ENCODE measurements around the gene TMEM115. TPM values are rescaled to one million over a fixed set of nuclear protein-coding genes. Genes with fewer than 3 reads are reported as not detected.

Gene TMEM115
- total and polyA plus RNA-seq, 8 donors: 13.8 to 29.2 (median 16.8) TPM

DNA sequence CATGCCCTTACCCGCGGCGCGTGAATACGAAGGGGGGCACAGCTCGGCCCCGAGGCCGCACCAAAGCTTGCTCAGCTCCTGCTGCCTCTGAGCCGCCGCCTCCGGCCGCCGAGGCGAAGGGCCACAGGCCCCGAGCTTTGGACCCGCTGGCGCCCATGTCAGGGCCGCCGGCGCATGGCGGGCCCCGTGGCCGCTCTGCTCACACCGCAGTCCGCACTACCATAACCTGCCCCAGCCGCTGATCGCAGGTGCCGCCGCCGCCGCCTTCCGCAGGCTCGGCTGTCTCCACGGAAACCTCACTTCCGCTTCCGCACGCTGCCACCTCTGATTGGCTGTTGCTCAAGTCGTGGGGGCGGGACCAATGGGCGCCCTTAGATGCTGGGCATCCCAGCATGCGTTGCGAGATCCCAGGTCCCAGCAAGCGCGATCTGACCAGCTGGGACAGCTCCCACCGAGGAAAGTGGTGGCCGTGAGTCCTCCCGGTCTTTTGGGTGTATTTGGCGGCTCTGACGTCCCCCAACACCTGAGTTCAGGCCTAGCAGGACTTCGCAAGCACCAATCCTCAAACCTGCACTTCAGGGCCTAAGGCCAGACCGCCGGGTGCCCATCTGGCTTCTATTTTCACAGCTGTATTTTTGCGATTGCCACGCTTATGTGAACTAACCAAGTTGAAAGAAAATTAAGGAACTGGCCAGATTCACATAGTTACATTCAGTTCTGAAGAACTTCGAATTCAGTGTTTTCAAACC, 31.2 kb downstream of the TMEM115 start, which contains the start of gene TUSC2:
Gene TUSC2 (minus strand): TSS at position 281 of the 749 bp plus-strand sequence. CDS start 124 bp downstream, at position 157.
- Histone ChIP-seq H3K36me3 (peaks cover 8 to 35% (median 22%) of the 10 kb centered on the region in 3 donors), H3K27me3 (no peaks in the 10 kb centered on the region), H3K27ac (peak within 1 kb of the TSS; percentile 61 to 86 (median 80)), H3K4me3 (peak within 1 kb of the TSS; percentile 87 to 100 (median 94)), H3K4me1 (peaks cover 5 to 15% (median 8%) of the 10 kb centered on the region in 3 donors), H3K9me3 (no peaks in the 10 kb centered on the region)
- ATAC-seq (peak; percentile 93 to 96 (median 94)), DNase-seq (peak; percentile 95 to 99 (median 98)), FAIRE-seq (peak; percentile 53)
- WGBS, 2 donors: 1% methylated on average over 38 to 55 of the region's 55 CpGs
- intact Hi-C loops (cut with DNase I): loop anchor here in 1 of 3 donors (10.0 kb wide), 1 partner anchor 73 kb away; no protein-coding TSS in a partner anchor
- TF ChIP-seq, protein P1, sequence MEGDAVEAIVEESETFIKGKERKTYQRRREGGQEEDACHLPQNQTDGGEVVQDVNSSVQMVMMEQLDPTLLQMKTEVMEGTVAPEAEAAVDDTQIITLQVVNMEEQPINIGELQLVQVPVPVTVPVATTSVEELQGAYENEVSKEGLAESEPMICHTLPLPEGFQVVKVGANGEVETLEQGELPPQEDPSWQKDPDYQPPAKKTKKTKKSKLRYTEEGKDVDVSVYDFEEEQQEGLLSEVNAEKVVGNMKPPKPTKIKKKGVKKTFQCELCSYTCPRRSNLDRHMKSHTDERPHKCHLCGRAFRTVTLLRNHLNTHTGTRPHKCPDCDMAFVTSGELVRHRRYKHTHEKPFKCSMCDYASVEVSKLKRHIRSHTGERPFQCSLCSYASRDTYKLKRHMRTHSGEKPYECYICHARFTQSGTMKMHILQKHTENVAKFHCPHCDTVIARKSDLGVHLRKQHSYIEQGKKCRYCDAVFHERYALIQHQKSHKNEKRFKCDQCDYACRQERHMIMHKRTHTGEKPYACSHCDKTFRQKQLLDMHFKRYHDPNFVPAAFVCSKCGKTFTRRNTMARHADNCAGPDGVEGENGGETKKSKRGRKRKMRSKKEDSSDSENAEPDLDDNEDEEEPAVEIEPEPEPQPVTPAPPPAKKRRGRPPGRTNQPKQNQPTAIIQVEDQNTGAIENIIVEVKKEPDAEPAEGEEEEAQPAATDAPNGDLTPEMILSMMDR (IDR thresholded peaks at IDR 0.05): no peak

DNA sequence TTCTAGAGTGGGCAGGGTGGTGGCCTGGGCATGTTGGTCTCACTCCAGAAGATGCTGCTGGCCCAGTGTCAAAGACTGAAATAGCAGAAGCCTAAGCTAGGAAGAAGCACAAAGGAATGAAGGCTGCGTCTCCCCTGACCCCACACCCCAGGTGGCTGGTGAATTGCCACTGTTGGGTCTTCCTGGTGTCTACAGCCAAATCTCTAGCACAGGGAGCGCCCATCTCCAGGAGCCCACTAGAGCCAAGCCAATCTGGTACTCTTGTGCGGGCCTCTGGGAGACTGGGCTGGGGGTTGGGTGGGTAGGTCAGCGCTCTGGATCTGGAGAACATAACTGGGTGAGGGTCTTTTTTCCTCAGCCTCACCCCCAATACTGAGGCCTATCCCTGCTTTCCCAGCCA, 32.2 kb downstream of the TMEM115 start:
- H3K27ac ChIP-seq: peak overlapping the region in 1 of 4 donors; percentile 23
- peak in 2 of 6 donors; percentile 27 to 33 for DNase-seq
- ATAC-seq: no peak
- H3K4me1 ChIP-seq: peaks cover 8 to 19% (median 12%) of the 10 kb centered on the region in 3 donors
- 58 to 65% methylated on average over 4 of the region's 4 CpGs for WGBS, 2 donors
- FAIRE-seq: no peak
- no peaks in the 10 kb centered on the region for H3K9me3 ChIP-seq
- H3K4me3 ChIP-seq: peak overlapping the region; percentile 87 to 100 (median 94)
- TF ChIP-seq, protein P1 (IDR thresholded peaks at IDR 0.05): no peak
- no peaks in the 10 kb centered on the region for H3K27me3 ChIP-seq
- peaks cover 8 to 31% (median 22%) of the 10 kb centered on the region in 3 donors for H3K36me3 ChIP-seq
- intact Hi-C loops (cut with DNase I): loop anchor here in 1 of 3 donors (10.0 kb wide), 1 partner anchor 72 kb away; no protein-coding TSS in a partner anchor

DNA sequence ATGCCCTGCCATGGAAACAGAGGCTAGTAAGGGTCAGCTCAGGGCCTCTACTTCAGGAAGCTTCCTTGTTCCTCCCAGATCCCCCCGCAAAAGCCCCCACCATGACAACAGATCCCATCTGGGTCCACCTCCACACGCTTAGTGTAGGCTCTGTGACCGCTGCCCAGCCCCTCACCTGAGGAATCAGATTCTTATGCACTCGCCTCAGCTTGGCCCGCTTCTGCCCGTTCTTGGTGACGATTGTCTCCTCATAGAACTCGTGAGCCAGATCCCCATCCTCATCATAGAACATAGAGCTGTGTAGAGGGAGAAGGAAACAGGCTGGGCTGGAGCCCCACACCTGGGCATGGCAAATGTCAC, 33.2 kb downstream of the TMEM115 start:
- TF ChIP-seq, protein P1 (IDR thresholded peaks at IDR 0.05): no peak
- no peak for FAIRE-seq
- Histone ChIP-seq H3K4me3 (no peak overlapping the region), H3K27ac (no peak overlapping the region), H3K4me1 (peaks cover 8 to 24% (median 16%) of the 10 kb centered on the region in 3 donors), H3K36me3 (peaks cover 8 to 22% (median 17%) of the 10 kb centered on the region in 3 donors), H3K27me3 (no peaks in the 10 kb centered on the region), H3K9me3 (no peaks in the 10 kb centered on the region)
- ATAC-seq: no peak
- DNase-seq: peak in 1 of 6 donors; percentile 55
- 83 to 84% methylated on average over 8 of the region's 8 CpGs for WGBS, 2 donors
- intact Hi-C loops (cut with DNase I): loop anchor here in 1 of 3 donors (10.0 kb wide), 1 partner anchor 71 kb away; no protein-coding TSS in a partner anchor

DNA sequence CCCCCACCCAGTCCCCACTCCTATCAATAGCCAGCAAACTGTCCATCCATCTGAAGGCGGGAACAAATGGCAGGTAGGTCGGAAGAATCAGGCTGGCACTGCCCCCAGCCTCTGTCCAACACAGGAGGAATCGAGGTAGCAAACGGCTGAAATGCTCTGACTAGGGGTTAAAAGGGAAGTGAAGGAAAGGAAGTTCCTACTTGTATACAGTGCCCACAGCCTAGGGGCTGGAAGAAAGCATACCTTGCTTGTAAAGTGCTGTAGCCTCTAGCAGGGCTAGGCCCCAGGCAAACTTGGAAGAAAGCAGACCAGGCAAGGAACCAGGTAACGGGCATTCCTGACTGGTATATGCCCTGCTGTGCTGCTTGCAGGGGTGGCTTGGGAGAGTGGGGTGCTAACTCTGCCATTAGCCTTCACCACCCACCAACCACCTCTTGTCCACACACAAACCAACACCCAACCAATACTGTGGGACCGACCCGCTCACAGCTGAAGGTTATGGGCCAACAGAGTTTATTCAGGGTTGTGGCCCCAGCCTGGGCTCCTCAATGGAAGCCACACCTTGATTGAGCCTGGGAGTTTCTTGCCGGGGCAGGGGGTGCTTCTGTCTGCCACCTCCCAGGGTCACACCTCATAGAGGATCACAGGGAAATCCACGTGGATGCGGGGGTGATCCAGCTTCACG, 33.7 kb downstream of the TMEM115 start:
- intact Hi-C loops (cut with DNase I): loop anchor here in 1 of 3 donors (10.0 kb wide), 1 partner anchor 71 kb away; no protein-coding TSS in a partner anchor
- ATAC-seq: no peak
- H3K27ac ChIP-seq: no peak overlapping the region
- no peaks in the 10 kb centered on the region for H3K9me3 ChIP-seq
- DNase-seq: peak in 1 of 6 donors; percentile 33
- no peaks in the 10 kb centered on the region for H3K27me3 ChIP-seq
- H3K36me3 ChIP-seq: peaks cover 4 to 16% (median 13%) of the 10 kb centered on the region in 3 donors
- 77 to 80% methylated on average over 11 of the region's 11 CpGs for WGBS, 2 donors
- TF ChIP-seq, protein P1 (IDR thresholded peaks at IDR 0.05): no peak
- no peak overlapping the region for H3K4me3 ChIP-seq
- H3K4me1 ChIP-seq: peaks cover 8 to 24% (median 16%) of the 10 kb centered on the region in 3 donors
- no peak for FAIRE-seq
